ENCODE results near the gene ARL2BP. TPM values are rescaled to one million over a fixed set of nuclear protein-coding genes. Genes with fewer than 3 reads are reported as not detected.

ARL2BP gene
- total and polyA plus RNA-seq, 10 of the 15 experiments (the other 5 are each of a cell fraction or from before 2014, with no cell fraction given), result 12.5 to 56.6 (median 29.7) TPM

GRCh38 chr16:57196286-57196685, 48.8 kb upstream of the ARL2BP start:
- BruUV-seq (replicated peaks), result no TSS peak

More at GRCh38 chr16:57196286-57196685, 48.8 kb upstream of the ARL2BP start:
- in situ Hi-C loops (cut with MboI) (no loop called here), intact Hi-C loops (cut with micrococcal nuclease; ENCODE audit: unreplicated experiment) (no loop called here)
- no peak for DNase-seq (ENCODE audit: low read depth, low spot score)
- H3K9me3 ChIP-seq (replicated peaks; ENCODE audit: control insufficient read depth, insufficient read depth, low read length), result no peaks in the 10 kb centered on the region
- RAD21 ChIA-PET (ENCODE audit: unreplicated experiment), result no interaction called here
- POLR2A ChIA-PET, result interaction anchor here (1.2 to 2.9 kb wide), 2 partner anchors 9 to 10 kb away, joined by 7 to 10 read pairs; partner anchors contain the start of genes PSME3IP1 and RSPRY1
- H3K79me2 ChIP-seq (ENCODE audit: control insufficient read depth, insufficient read depth, low read length), result peaks cover 53% of the 10 kb centered on the region
- peaks cover 13% of the 10 kb centered on the region for H3K4me1 ChIP-seq (ENCODE audit: control insufficient read depth, insufficient read depth, low read length)
- CTCF ChIA-PET, result interaction anchor here (1.4 to 1.8 kb wide), 2 partner anchors 8 to 26 kb away, joined by 3 to 4 read pairs; no protein-coding TSS in a partner anchor
- H4K20me1 ChIP-seq (ENCODE audit: control insufficient read depth, insufficient read depth), result no peaks in the 10 kb centered on the region
- no peak overlapping the region for H3K4me3 ChIP-seq
- TF ChIP-seq ZNF24 (IDR thresholded peaks at IDR 0.05), result no peak
- no peak for TF ChIP-seq USF2 (IDR thresholded peaks at IDR 0.05; ENCODE audit: borderline replicate concordance, low read depth, low read length)
- no peak for TF ChIP-seq YY1 (IDR thresholded peaks at IDR 0.05; ENCODE audit: low read depth, low read length)
- no peak for TF ChIP-seq SREBF2 (IDR thresholded peaks at IDR 0.05; ENCODE audit: low read length)
- no peak for TF ChIP-seq BRCA1 (IDR thresholded peaks at IDR 0.05; ENCODE audit: low read depth, low read length)
- no peak for TF ChIP-seq ZNF274 (IDR thresholded peaks at IDR 0.05; ENCODE audit: insufficient read depth, insufficient read length)
- TF ChIP-seq NRF1 (conservative IDR thresholded peaks at IDR 0.05; ENCODE audit: low read depth, low read length), result no peak
- no peak for TF ChIP-seq MTA3 (IDR thresholded peaks at IDR 0.05; ENCODE audit: borderline replicate concordance, low read length)
- no peak for TF ChIP-seq GABPA (IDR thresholded peaks at IDR 0.05; ENCODE audit: low read depth)
- TF ChIP-seq NR2F1 (conservative IDR thresholded peaks at IDR 0.05), result no peak
- TF ChIP-seq ZBTB40 (IDR thresholded peaks at IDR 0.05; ENCODE audit: borderline replicate concordance), result no peak
- TF ChIP-seq RB1 (IDR thresholded peaks at IDR 0.05; ENCODE audit: borderline replicate concordance), result no peak
- TF ChIP-seq USF1 (IDR thresholded peaks at IDR 0.05; ENCODE audit: borderline replicate concordance, extremely low read length, insufficient read depth, low read depth, low read length), result no peak
- TF ChIP-seq NFYB (IDR thresholded peaks at IDR 0.05; ENCODE audit: insufficient read depth, low read depth, low read length), result no peak
- TF ChIP-seq ASH2L (IDR thresholded peaks at IDR 0.05; ENCODE audit: borderline replicate concordance, low read depth), result no peak
- WGBS (ENCODE audit: insufficient coverage, insufficient replicate concordance, low lambda C conversion rate, missing lambda C conversion rate), result 100% methylated on average over 4 of the region's 4 CpGs
- no peak overlapping the region for H3K9ac ChIP-seq (ENCODE audit: control insufficient read depth, insufficient read depth, low read length)
- ATAC-seq, result no peak
- H3K27me3 ChIP-seq (replicated peaks in 1 of 2; ENCODE audit: control insufficient read depth in 2 of 2, insufficient read depth in 2 of 2, low read length in 1 of 2), result no peaks in the 10 kb centered on the region
- no peak overlapping the region for H3K27ac ChIP-seq (ENCODE audit: control insufficient read depth, insufficient read depth)
- SMC1A ChIA-PET (ENCODE audit: uncharacterized antibody, unreplicated experiment), result interaction anchor here (0.8 to 1.6 kb wide), 4 partner anchors 19 to 350 kb away, joined by 3 to 4 read pairs (median 3); no protein-coding TSS in a partner anchor
- no peak overlapping the region for H3K4me2 ChIP-seq (ENCODE audit: control insufficient read depth, insufficient read depth)
- no peak for FAIRE-seq
- H3K36me3 ChIP-seq (ENCODE audit: control insufficient read depth in 2 of 2, insufficient read depth in 2 of 2, low read length in 1 of 2), result 0 out of 4 replicates have a peak, but pooled peaks cover 0 to 3% of the 10 kb centered on the region in 2 experiments
- no peak overlapping the region for H2AFZ ChIP-seq (ENCODE audit: control insufficient read depth, low read depth, low read length)
